SK-N-SH (cell line): ENCODE measurements around the gene GANAB. TPM values are rescaled to one million over a fixed set of nuclear protein-coding genes. Genes with fewer than 3 reads are reported as not detected.
"Not testable (repeated sequence)": the region's sequence is repeated elsewhere in the genome, so short reads cannot be mapped to it uniquely, and the experiment has no call there.

Experiments used
- CTCF ChIA-PET: fragments of 300-600, 350-600 bp; formaldehyde crosslinking; extraction: SDS; loops from one replicate; lab custom pipeline; 2021; lab: Yijun Ruan, JAX
- POLR2A ChIA-PET: fragments of 350-600 bp; sonication (Branson Sonifier 250); formaldehyde crosslinking; extraction: SDS; loops from one replicate; lab custom pipeline; 2020; ENCODE audit warnings: antibody characterized with exemption, inconsistent platforms; lab: Yijun Ruan, JAX
- DNase-seq: peaks from one replicate; pipeline ENCODE4 v3.0.0; 2012
- H2AFZ ChIP-seq: fragments of 200-600 bp; sonication (generic); 2 replicates; pipeline ENCODE4 v1.8.1; 2016; ENCODE audit warnings: antibody characterized with exemption, mild to moderate bottlenecking, low read depth
- H3F3A ChIP-seq: fragments of 200-600 bp; sonication (generic); replicated peaks from 2 replicates; pipeline ENCODE3; 2016; ENCODE audit warnings: antibody characterized with exemption, mild to moderate bottlenecking; ENCODE audit not compliant: insufficient read depth
- H3K27ac ChIP-seq, 2 experiments: fragments of 200-500 bp in 1 of 2; fragments of 200-600 bp in 1 of 2; sonication (Bioruptor generic) in 1 of 2; sonication (generic), shearing (Covaris generic) in 1 of 2; 2 replicates each; pipeline versions ENCODE4 v1.5.1 to v1.6.1; 2014 to 2016; ENCODE audit warnings: low read depth in 2 of 2, inconsistent platforms in 1 of 2, low read length in 1 of 2, mild to moderate bottlenecking in 1 of 2, mixed read lengths in 1 of 2
- H3K27me3 ChIP-seq: fragments of 200-600 bp; sonication (generic), shearing (Covaris generic); 2 replicates; pipeline ENCODE4 v1.6.1; 2016; ENCODE audit warnings: mixed run types; ENCODE audit not compliant: insufficient read depth
- H3K36me3 ChIP-seq, 2 experiments: fragments of 200-500 bp in 1 of 2; fragments of 200-600 bp in 1 of 2; sonication (Bioruptor generic) in 1 of 2; sonication (generic) in 1 of 2; replicated peaks in 1 of 2; 2 replicates each; pipeline versions ENCODE3 to v1.5.1; 2014 to 2016; ENCODE audit warnings: low read length in 1 of 2, mild to moderate bottlenecking in 1 of 2; ENCODE audit not compliant: insufficient read depth in 2 of 2, control insufficient read depth in 1 of 2
- H3K4me1 ChIP-seq, 2 experiments: fragments of 200-500 bp in 1 of 2; fragments of 200-600 bp in 1 of 2; sonication (Bioruptor generic) in 1 of 2; sonication (generic), shearing (Covaris generic) in 1 of 2; 2 replicates each; pipeline versions ENCODE4 v1.5.1 to v1.6.1; 2014 to 2016; ENCODE audit warnings: low read depth in 1 of 2, low read length in 1 of 2, mixed run types in 1 of 2; ENCODE audit not compliant: insufficient read depth in 2 of 2, control insufficient read depth in 1 of 2
- H3K4me2 ChIP-seq: fragments of 200-600 bp; sonication (generic), shearing (Covaris generic); 2 replicates; pipeline ENCODE4 v1.6.1; 2017; ENCODE audit warnings: mixed run types
- H3K4me3 ChIP-seq, 2 experiments: fragments of 200-500 bp in 1 of 2; fragments of 200-600 bp in 1 of 2; sonication (Bioruptor generic) in 1 of 2; sonication (generic), shearing (Covaris generic) in 1 of 2; 2 replicates each; pipeline versions ENCODE4 v1.5.1 to v1.8.1; 2014 to 2016; ENCODE audit warnings: low read depth in 2 of 2, inconsistent platforms in 1 of 2, low read length in 1 of 2, mild to moderate bottlenecking in 1 of 2, mixed read lengths in 1 of 2, moderate library complexity in 1 of 2
- H3K79me2 ChIP-seq: fragments of 200-600 bp; sonication (generic); 2 replicates; pipeline ENCODE4 v1.8.1; 2017; ENCODE audit warnings: mild to moderate bottlenecking; ENCODE audit not compliant: insufficient read depth
- H3K9ac ChIP-seq: fragments of 200-600 bp; sonication (generic); 2 replicates; pipeline ENCODE4 v1.6.1; 2017; ENCODE audit warnings: mixed run types
- H3K9me2 ChIP-seq: fragments of 200-600 bp; sonication (generic); 2 replicates; pipeline ENCODE4 v1.6.1; 2017; ENCODE audit warnings: mixed run types
- H3K9me3 ChIP-seq: fragments of 200-600 bp; sonication (generic); 2 replicates; pipeline ENCODE4 v1.6.1; 2017; ENCODE audit warnings: mixed run types, mild to moderate bottlenecking, moderate library complexity
- H4K20me1 ChIP-seq: fragments of 200-600 bp; sonication (generic); 2 replicates; pipeline ENCODE4 v1.6.1; 2017; ENCODE audit warnings: mild to moderate bottlenecking, mixed run types; ENCODE audit not compliant: insufficient read depth
- CHD2 ChIP-seq: fragments of 150-350 bp; IDR thresholded peaks from 2 replicates; pipeline ENCODE4 v1.6.1; 2018; ENCODE audit warnings: low read length; ENCODE audit not compliant: partially characterized antibody
- CTCF ChIP-seq: fragments of 200-600 bp; sonication (generic); IDR thresholded peaks from 2 replicates; pipeline ENCODE4 v1.6.1; 2017; ENCODE audit warnings: antibody characterized with exemption, mild to moderate bottlenecking, moderate library complexity
- EP300 ChIP-seq, 2 experiments: IDR thresholded peaks; 2 replicates each; pipeline versions ENCODE4 v1.4.0 to v1.6.1; 2012; ENCODE audit warnings: borderline replicate concordance in 1 of 2, low read depth in 1 of 2, low read length in 1 of 2
- EZH2phosphoT487 ChIP-seq: fragments of 200-600 bp; sonication (generic); IDR thresholded peaks from 2 replicates; pipeline ENCODE4 v1.6.1; 2017; ENCODE audit warnings: low read depth, mixed run types, mild to moderate bottlenecking, antibody characterized with exemption, moderate library complexity, borderline replicate concordance
- FOSL2 ChIP-seq: IDR thresholded peaks from 2 replicates; pipeline ENCODE4 v1.4.0; 2012; ENCODE audit warnings: low read depth, mild to moderate bottlenecking, moderate library complexity, borderline replicate concordance
- FOXJ3 ChIP-seq: sonication (generic); formaldehyde crosslinking; IDR thresholded peaks from 2 replicates; pipeline ENCODE4 v1.5.1; 2020; ENCODE audit warnings: mild to moderate bottlenecking, missing genetic modification reagents
- GATA2 ChIP-seq: sonication (generic); formaldehyde crosslinking; IDR thresholded peaks from 2 replicates; pipeline ENCODE4 v1.5.0; 2020; ENCODE audit warnings: mild to moderate bottlenecking, missing genetic modification reagents
- IRF3 ChIP-seq: fragments of 150-350 bp; IDR thresholded peaks from 2 replicates; pipeline ENCODE4 v1.6.1; 2016; ENCODE audit warnings: mild to moderate bottlenecking, low read depth, low read length
- JUND ChIP-seq: IDR thresholded peaks from 2 replicates; pipeline ENCODE4 v1.4.0; 2012
- MAX ChIP-seq: IDR thresholded peaks from 2 replicates; pipeline ENCODE4 v1.4.0; 2012; ENCODE audit warnings: low read depth
- MEF2A ChIP-seq: IDR thresholded peaks from 2 replicates; pipeline ENCODE4 v1.4.0; 2012; ENCODE audit warnings: low read depth, borderline replicate concordance
- NFIC ChIP-seq: IDR thresholded peaks from 2 replicates; pipeline ENCODE4 v1.4.0; 2012; ENCODE audit warnings: borderline replicate concordance
- POLR2AphosphoS5 ChIP-seq: IDR thresholded peaks from 2 replicates; pipeline ENCODE4 v1.6.1; 2012; ENCODE audit warnings: low read depth, low read length
- RAD21 ChIP-seq: IDR thresholded peaks from 2 replicates; pipeline ENCODE4 v1.6.1; 2012; ENCODE audit warnings: mild to moderate bottlenecking, low read length
- RCOR1 ChIP-seq: fragments of 150-350 bp; IDR thresholded peaks from 2 replicates; pipeline ENCODE4 v1.6.1; 2017; ENCODE audit warnings: antibody characterized with exemption, low read length
- REST ChIP-seq: IDR thresholded peaks from 2 replicates; pipeline ENCODE4 v1.6.1; 2012; ENCODE audit warnings: mild to moderate bottlenecking, low read depth, low read length, moderate library complexity
- RXRA ChIP-seq: IDR thresholded peaks from 2 replicates; pipeline ENCODE4 v1.4.0; 2012; ENCODE audit warnings: low read depth, mild to moderate bottlenecking, borderline replicate concordance
- SMC3 ChIP-seq: IDR thresholded peaks from 2 replicates; pipeline ENCODE4 v1.6.1; 2012; ENCODE audit warnings: low read depth, low read length, improper control_type of control experiment
- TAF1 ChIP-seq: IDR thresholded peaks from 2 replicates; pipeline ENCODE4 v1.6.1; 2012; ENCODE audit warnings: low read depth, mild to moderate bottlenecking, low read length, moderate library complexity, borderline replicate concordance
- TCF12 ChIP-seq: IDR thresholded peaks from 2 replicates; pipeline ENCODE4 v1.4.0; 2012
- TEAD4 ChIP-seq: IDR thresholded peaks from 2 replicates; pipeline ENCODE4 v1.4.0; 2012; ENCODE audit warnings: mild to moderate bottlenecking, borderline replicate concordance; ENCODE audit not compliant: insufficient read depth
- USF2 ChIP-seq: fragments of 150-350 bp; IDR thresholded peaks from 2 replicates; pipeline ENCODE4 v1.6.1; 2017; ENCODE audit warnings: antibody characterized with exemption, low read length, low read depth, borderline replicate concordance
- YY1 ChIP-seq: IDR thresholded peaks from 2 replicates; pipeline ENCODE4 v1.4.0; 2012; ENCODE audit warnings: low read depth, mild to moderate bottlenecking
- WGBS: methylation state at CpG from one replicate; pipeline ENCODE4 v1.1.6; 2017; ENCODE audit warnings: low lambda C conversion rate; 5-methylcytosine and 5-hydroxymethylcytosine counted together
- polyA plus RNA-seq, 3 experiments: library from polyadenylated mRNA; depleted of rRNA; stranded (reverse); fragments of >200 nt; gene quantifications; 2 replicates each; pipeline ENCODE4 v1.2.3, GENCODE V29; 2012

GANAB gene
- polyA plus RNA-seq, 1 of the 3 experiments (the other 2 are of a cell fraction), result 275 TPM

GRCh38 chr11:62694455-62695167, 48.2 kb upstream of the GANAB start (continued):
- no peak for TF ChIP-seq REST
- TF ChIP-seq TCF12, result no peak
- no peak for TF ChIP-seq USF2
- TF ChIP-seq TEAD4, result no peak
- TF ChIP-seq FOSL2, result no peak
- no peak for TF ChIP-seq MAX
- no peak for TF ChIP-seq POLR2AphosphoS5
- no peak for TF ChIP-seq EP300 (IDR thresholded peaks at IDR 0.05; ENCODE audit: borderline replicate concordance in 1 of 2, low read depth in 1 of 2, low read length in 1 of 2)
- peak; percentile 68 for TF ChIP-seq RAD21
- no peak for TF ChIP-seq EZH2phosphoT487
- TF ChIP-seq MEF2A, result no peak
- no peak for TF ChIP-seq GATA2 (CRISPR knock-in tag)
- no peak for TF ChIP-seq CHD2
- no peak for TF ChIP-seq JUND
- peak; percentile 87 for TF ChIP-seq CTCF
- no peak for TF ChIP-seq FOXJ3 (CRISPR knock-in tag)
- TF ChIP-seq SMC3, result peak; percentile 64
- no peak for TF ChIP-seq RCOR1
- no peak for TF ChIP-seq TAF1
- no peak for TF ChIP-seq IRF3
- TF ChIP-seq NFIC, result no peak
- no peak for TF ChIP-seq YY1
- no peak for TF ChIP-seq RXRA
- TF ChIP-seq, all 33 proteins: peak for 5

- not testable (repeated sequence) for H3K27ac ChIP-seq, H3K9me3 ChIP-seq, H3K4me3 ChIP-seq, H3K27me3 ChIP-seq, H3K4me2 ChIP-seq, H4K20me1 ChIP-seq, H3K9me2 ChIP-seq, DNase-seq, H3K79me2 ChIP-seq, H3K4me1 ChIP-seq, H3K9ac ChIP-seq, H2AFZ ChIP-seq
- H3F3A ChIP-seq, result peaks cover 13% of the 10 kb centered on the region
- WGBS, result 85% methylated on average over 3 of the region's 4 CpGs
- H3K36me3 ChIP-seq, result peaks cover 19 to 30% of the 10 kb centered on the region in 2 experiments
- ChIA-PET CTCF (interaction anchor here (0.9 to 4.6 kb wide), 15 partner anchors 9 to 269 kb away, joined by 3 to 48 read pairs (median 5); partner anchors contain the start of genes BSCL2, GNG3, HNRNPUL2 and UBXN1), POLR2A (interaction anchor here (1.1 kb wide), 2 partner anchors 11 to 29 kb away, joined by 3 to 4 read pairs; partner anchors contain the start of genes C11orf98 and CSKMT)
Measured at GRCh38 chr11:62693624-62694023, 47.2 kb upstream of the GANAB start.
